HepG2 (cell line): ENCODE measurements around the gene GJD3. TPM values are rescaled to one million over a fixed set of nuclear protein-coding genes. Genes with fewer than 3 reads are reported as not detected.

Source experiments
- CENPX ChIP-seq: sonication (generic); formaldehyde crosslinking; IDR thresholded peaks from 2 replicates; pipeline ENCODE4 v1.9.0; 2021; ENCODE audit warnings: mild to moderate bottlenecking, missing genetic modification reagents, moderate library complexity
- GPN1 ChIP-seq: sonication (generic); formaldehyde crosslinking; IDR thresholded peaks from 2 replicates; pipeline ENCODE4 v1.5.1; 2020; ENCODE audit warnings: missing genetic modification reagents, borderline replicate concordance
- HMGXB3 ChIP-seq: sonication (generic); formaldehyde crosslinking; IDR thresholded peaks from 2 replicates; pipeline ENCODE4 v1.4.0; 2020; ENCODE audit warnings: missing genetic modification reagents, borderline replicate concordance
- KMT2B ChIP-seq: IDR thresholded peaks from 2 replicates; pipeline ENCODE4 v1.6.1; 2016; ENCODE audit warnings: missing genetic modification reagents, missing compliant biosample characterization
- MIER3 ChIP-seq: IDR thresholded peaks from 2 replicates; pipeline ENCODE4 v1.6.1; 2016; ENCODE audit warnings: missing compliant biosample characterization, borderline replicate concordance
- PREB ChIP-seq: sonication (generic); formaldehyde crosslinking; IDR thresholded peaks from 2 replicates; pipeline ENCODE4 v1.4.0; 2020; ENCODE audit warnings: missing genetic modification reagents
- PRMT3 ChIP-seq: sonication (generic); formaldehyde crosslinking; IDR thresholded peaks from 2 replicates; pipeline ENCODE4 v1.8.1; 2022; ENCODE audit warnings: low read depth, mild to moderate bottlenecking, moderate library complexity, missing genetic modification reagents, borderline replicate concordance
- RFX3 ChIP-seq: IDR thresholded peaks from 2 replicates; pipeline ENCODE4 v1.6.1; 2016; ENCODE audit warnings: missing biosample characterization, missing genetic modification reagents
- TCF7 ChIP-seq: sonication (generic); IDR thresholded peaks from 2 replicates; pipeline ENCODE4 v1.6.1; 2016; ENCODE audit warnings: antibody characterized with exemption, low read depth
- ZBTB42 ChIP-seq: sonication (generic); formaldehyde crosslinking; IDR thresholded peaks from 2 replicates; pipeline ENCODE4 v1.5.0; 2020; ENCODE audit warnings: mild to moderate bottlenecking, missing genetic modification reagents
- ZEB1 ChIP-seq: IDR thresholded peaks from 2 replicates; pipeline ENCODE4 v1.6.1; 2012; ENCODE audit warnings: mild to moderate bottlenecking, low read depth, inconsistent platforms; ENCODE audit not compliant: insufficient replicate concordance
- ZNF746 ChIP-seq: sonication (generic); formaldehyde crosslinking; IDR thresholded peaks from 2 replicates; pipeline ENCODE4 v1.8.0; 2022; ENCODE audit warnings: mild to moderate bottlenecking, missing genetic modification reagents
- polyA plus RNA-seq, 8 experiments: library from polyadenylated mRNA; depleted of rRNA in 3 of 8; stranded (reverse) in 7 of 8; unstranded in 1 of 8; fragments of >200 nt; fragmentation: Illumina TruSeq in 4 of 8; extraction: Trizol in 4 of 8; gene quantifications; 2 replicates each; pipeline versions ENCODE4 v1.2.1 to v1.2.3, GENCODE V29; 2011 to 2016; ENCODE audit warnings: low read depth in 4 of 8, missing spikeins in 1 of 8, mixed read lengths in 1 of 8; ENCODE audit not compliant: insufficient read depth in 1 of 8
- total RNA-seq, 5 experiments: library from RNA; depleted of rRNA; stranded (reverse); fragments of >200 nt; fragmentation: Illumina TruSeq; extraction: Trizol; gene quantifications; 2 replicates each; pipeline ENCODE4 v1.2.3, GENCODE V29; 2016; ENCODE audit warnings: low read depth in 1 of 5
- TF ChIP-seq, protein P1 (sequence below), 2 experiments: fragments of 450-650 bp in 1 of 2; sonication (generic) in 1 of 2; formaldehyde crosslinking in 1 of 2; IDR thresholded peaks; 2 replicates each; pipeline versions ENCODE4 v1.6.1 to v1.8.0; 2016 to 2022; ENCODE audit warnings: antibody characterized with exemption in 1 of 2, mild to moderate bottlenecking in 1 of 2, missing genetic modification reagents in 1 of 2
- TF ChIP-seq, protein P2 (sequence below): IDR thresholded peaks from 2 replicates; pipeline ENCODE4 v1.6.1; 2016

GJD3 gene
- total and polyA plus RNA-seq, 2 of the 13 experiments (the other 11 are each of a cell fraction or from before 2014, with no cell fraction given) = not detected

DNA sequence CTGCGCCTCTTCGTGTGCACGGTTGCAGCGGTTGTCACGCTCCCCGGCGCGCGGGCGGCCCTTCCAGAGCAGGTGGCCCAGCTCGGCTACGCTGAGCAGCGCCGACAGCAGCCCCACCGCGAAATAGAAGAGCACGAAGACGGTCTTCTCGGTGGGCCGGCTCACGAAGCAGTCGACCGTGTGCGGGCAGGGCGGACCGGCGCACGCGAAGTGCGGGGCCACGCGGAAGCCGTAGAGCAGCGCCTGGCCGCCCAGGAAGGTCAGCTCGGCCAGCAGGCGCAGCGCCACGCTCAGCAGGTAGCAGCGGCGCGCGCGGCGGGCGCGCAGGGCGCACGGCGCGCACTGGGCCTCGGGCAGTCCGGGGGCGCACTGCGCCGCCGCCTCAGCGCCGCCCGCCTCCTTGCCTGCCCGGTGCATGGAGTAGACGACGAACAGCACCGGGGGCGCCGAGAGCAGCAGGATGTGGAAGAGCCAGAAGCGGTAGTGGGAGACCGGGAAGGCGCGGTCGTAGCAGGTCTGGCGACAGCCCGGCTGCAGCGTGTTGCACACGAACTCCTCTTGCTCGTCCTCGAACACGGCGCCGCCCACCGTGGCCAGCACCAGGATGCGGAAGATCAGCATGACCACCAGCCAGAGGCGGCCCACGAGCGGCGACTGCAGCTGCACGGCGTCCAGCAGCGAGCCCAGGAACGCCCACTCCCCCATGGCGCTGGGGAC is 1.3 kb downstream of the GJD3 start (continued):
- TF ChIP-seq, protein P1, sequence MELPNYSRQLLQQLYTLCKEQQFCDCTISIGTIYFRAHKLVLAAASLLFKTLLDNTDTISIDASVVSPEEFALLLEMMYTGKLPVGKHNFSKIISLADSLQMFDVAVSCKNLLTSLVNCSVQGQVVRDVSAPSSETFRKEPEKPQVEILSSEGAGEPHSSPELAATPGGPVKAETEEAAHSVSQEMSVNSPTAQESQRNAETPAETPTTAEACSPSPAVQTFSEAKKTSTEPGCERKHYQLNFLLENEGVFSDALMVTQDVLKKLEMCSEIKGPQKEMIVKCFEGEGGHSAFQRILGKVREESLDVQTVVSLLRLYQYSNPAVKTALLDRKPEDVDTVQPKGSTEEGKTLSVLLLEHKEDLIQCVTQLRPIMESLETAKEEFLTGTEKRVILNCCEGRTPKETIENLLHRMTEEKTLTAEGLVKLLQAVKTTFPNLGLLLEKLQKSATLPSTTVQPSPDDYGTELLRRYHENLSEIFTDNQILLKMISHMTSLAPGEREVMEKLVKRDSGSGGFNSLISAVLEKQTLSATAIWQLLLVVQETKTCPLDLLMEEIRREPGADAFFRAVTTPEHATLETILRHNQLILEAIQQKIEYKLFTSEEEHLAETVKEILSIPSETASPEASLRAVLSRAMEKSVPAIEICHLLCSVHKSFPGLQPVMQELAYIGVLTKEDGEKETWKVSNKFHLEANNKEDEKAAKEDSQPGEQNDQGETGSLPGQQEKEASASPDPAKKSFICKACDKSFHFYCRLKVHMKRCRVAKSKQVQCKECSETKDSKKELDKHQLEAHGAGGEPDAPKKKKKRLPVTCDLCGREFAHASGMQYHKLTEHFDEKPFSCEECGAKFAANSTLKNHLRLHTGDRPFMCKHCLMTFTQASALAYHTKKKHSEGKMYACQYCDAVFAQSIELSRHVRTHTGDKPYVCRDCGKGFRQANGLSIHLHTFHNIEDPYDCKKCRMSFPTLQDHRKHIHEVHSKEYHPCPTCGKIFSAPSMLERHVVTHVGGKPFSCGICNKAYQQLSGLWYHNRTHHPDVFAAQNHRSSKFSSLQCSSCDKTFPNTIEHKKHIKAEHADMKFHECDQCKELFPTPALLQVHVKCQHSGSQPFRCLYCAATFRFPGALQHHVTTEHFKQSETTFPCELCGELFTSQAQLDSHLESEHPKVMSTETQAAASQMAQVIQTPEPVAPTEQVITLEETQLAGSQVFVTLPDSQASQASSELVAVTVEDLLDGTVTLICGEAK (IDR thresholded peaks at IDR 0.05) = no peak
- TF ChIP-seq, protein P1 (CRISPR knock-in tag; IDR thresholded peaks at IDR 0.05) = peak; percentile 64; the same call in 1 of the 2 replicates
- TF ChIP-seq, protein P2, sequence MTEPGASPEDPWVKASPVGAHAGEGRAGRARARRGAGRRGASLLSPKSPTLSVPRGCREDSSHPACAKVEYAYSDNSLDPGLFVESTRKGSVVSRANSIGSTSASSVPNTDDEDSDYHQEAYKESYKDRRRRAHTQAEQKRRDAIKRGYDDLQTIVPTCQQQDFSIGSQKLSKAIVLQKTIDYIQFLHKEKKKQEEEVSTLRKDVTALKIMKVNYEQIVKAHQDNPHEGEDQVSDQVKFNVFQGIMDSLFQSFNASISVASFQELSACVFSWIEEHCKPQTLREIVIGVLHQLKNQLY (CRISPR knock-in tag) = no peak
- TF ChIP-seq KMT2B (CRISPR knock-in tag) (no peak), CENPX (CRISPR knock-in tag) (no peak), ZNF746 (peak; percentile 42; the same call in 1 of the 2 replicates), GPN1 (no peak), TCF7 (no peak), ZBTB42 (CRISPR knock-in tag) (no peak), RFX3 (CRISPR knock-in tag) (no peak), PRMT3 (no peak), PREB (CRISPR knock-in tag) (0 out of 2 replicates have a peak, but pooled peaks have one; percentile 16), HMGXB3 (CRISPR knock-in tag) (no peak), MIER3 (no peak), ZEB1 (no peak)
